Loucy (cell line): ENCODE measurements around the gene CABCOCO1.

Experiments
- CTCF ChIP-seq: fragments of 200-600 bp; sonication (generic); conservative IDR thresholded peaks from 2 replicates; pipeline ENCODE4 v1.5.1; 2014; ENCODE audit warnings: mild to moderate bottlenecking, antibody characterized with exemption, low read length
- EZH2phosphoT487 ChIP-seq: fragments of 200-600 bp; IDR thresholded peaks from 2 replicates; pipeline ENCODE4 v1.6.1; 2018; ENCODE audit warnings: antibody characterized with exemption, mild to moderate bottlenecking, moderate library complexity, borderline replicate concordance

DNA sequence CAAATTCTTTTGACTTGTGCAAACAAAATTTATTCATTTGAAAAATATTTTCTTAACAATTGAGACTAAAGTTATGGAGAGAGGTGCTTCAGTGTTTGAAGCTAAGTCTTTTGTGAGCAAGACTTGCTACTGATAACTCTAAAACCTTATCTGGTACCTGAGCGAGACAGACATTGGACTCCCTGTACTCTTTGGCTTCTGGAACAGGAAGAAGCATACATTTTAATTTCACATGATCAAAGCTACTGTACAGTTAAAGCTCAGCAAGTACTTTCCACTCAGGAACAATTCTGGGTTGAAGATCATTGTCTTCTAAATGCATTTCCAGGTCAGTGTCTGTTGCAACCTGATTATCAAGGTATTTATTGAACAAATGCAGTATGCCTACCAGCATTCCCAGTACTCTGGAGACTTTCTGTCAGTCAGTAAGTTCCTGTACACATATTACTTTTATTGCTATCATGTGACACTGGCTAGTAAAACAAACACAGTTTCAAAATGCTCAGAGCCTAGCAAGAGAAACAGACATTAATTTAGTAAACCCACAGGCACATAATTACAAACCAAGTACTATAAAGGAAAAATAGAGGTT lies 42.4 kb downstream of the CABCOCO1 start:
- no peak for TF ChIP-seq CTCF
- no peak for TF ChIP-seq EZH2phosphoT487
